Astrocyte (in vitro differentiated cells and primary cell): Measurements from ENCODE around the gene FMN1. TPM values are rescaled to one million over a fixed set of nuclear protein-coding genes. Genes with fewer than 3 reads are reported as not detected.
A peak's percentile ranks its signal among the peaks of the same experiment; 100 is the strongest.

Source experiments
- DNase-seq: peaks from one replicate; pipeline ENCODE4 v3.0.0-alpha.2; 2010; ENCODE audit warnings: low read depth
- FAIRE-seq: peaks from 2 replicates; lab custom pipeline; 2011; peaks lifted over from hg19 to GRCh38; lab: Jason Lieb, UNC
- H2AFZ ChIP-seq: 2 replicates; pipeline ENCODE4 v1.6.0; 2012; ENCODE audit warnings: low read depth, low read length, inconsistent platforms
- H3K27ac ChIP-seq: 2 replicates; pipeline ENCODE4 v1.5.1; 2011; ENCODE audit warnings: low read depth, low read length, inconsistent platforms
- H3K27me3 ChIP-seq: 2 replicates; pipeline ENCODE4 v1.6.0; 2011; ENCODE audit warnings: low read length, inconsistent platforms; ENCODE audit not compliant: insufficient read depth
- H3K36me3 ChIP-seq: 2 replicates; pipeline ENCODE4 v1.5.1; 2011; ENCODE audit warnings: low read length, inconsistent platforms; ENCODE audit not compliant: insufficient read depth
- H3K4me1 ChIP-seq: 2 replicates; pipeline ENCODE4 v1.5.1; 2011; ENCODE audit warnings: low read length, inconsistent platforms; ENCODE audit not compliant: insufficient read depth
- H3K4me2 ChIP-seq: 2 replicates; pipeline ENCODE4 v1.6.0; 2012; ENCODE audit warnings: low read length, inconsistent platforms
- H3K4me3 ChIP-seq: 2 replicates; pipeline ENCODE4 v1.5.1; 2011; ENCODE audit warnings: low read depth, mild to moderate bottlenecking, low read length, inconsistent platforms; ENCODE audit not compliant: insufficient read depth
- H3K79me2 ChIP-seq: 2 replicates; pipeline ENCODE4 v1.6.0; 2012; ENCODE audit warnings: mild to moderate bottlenecking, low read length, inconsistent platforms; ENCODE audit not compliant: insufficient read depth
- H3K9ac ChIP-seq: 2 replicates; pipeline ENCODE4 v1.6.0; 2012; ENCODE audit warnings: mild to moderate bottlenecking, low read length, inconsistent platforms
- H3K9me3 ChIP-seq: 2 replicates; pipeline ENCODE4 v1.5.1; 2012; ENCODE audit warnings: low read depth, mild to moderate bottlenecking, low read length, inconsistent platforms; ENCODE audit not compliant: insufficient read depth
- H4K20me1 ChIP-seq: 2 replicates; pipeline ENCODE4 v1.6.0; 2012; ENCODE audit warnings: low read length, inconsistent platforms; ENCODE audit not compliant: insufficient read depth
- H3K27ac Mint-ChIP-seq: one replicate; pipeline ENCODE4 v1.8.0; 2021; ENCODE audit warnings: mild to moderate bottlenecking, mixed read lengths; ENCODE audit not compliant: unreplicated experiment
- H3K27me3 Mint-ChIP-seq: one replicate; pipeline ENCODE4 v1.8.0; 2021; ENCODE audit warnings: low read depth, mixed read lengths; ENCODE audit not compliant: unreplicated experiment
- H3K36me3 Mint-ChIP-seq: one replicate; pipeline ENCODE4 v1.8.0; 2021; ENCODE audit warnings: low read depth, mixed read lengths; ENCODE audit not compliant: unreplicated experiment
- H3K4me1 Mint-ChIP-seq: one replicate; pipeline ENCODE4 v1.8.0; 2021; ENCODE audit warnings: low read depth, mixed read lengths; ENCODE audit not compliant: unreplicated experiment
- H3K4me3 Mint-ChIP-seq: one replicate; pipeline ENCODE4 v1.8.0; 2021; ENCODE audit warnings: mild to moderate bottlenecking, moderate library complexity, mixed read lengths; ENCODE audit not compliant: unreplicated experiment
- H3K9me3 Mint-ChIP-seq: one replicate; pipeline ENCODE4 v1.8.0; 2021; ENCODE audit warnings: mild to moderate bottlenecking, mixed read lengths; ENCODE audit not compliant: unreplicated experiment
- CTCF ChIP-seq: IDR thresholded peaks from 2 replicates; pipeline ENCODE4 v1.5.1; 2011; ENCODE audit warnings: low read depth, mild to moderate bottlenecking, inconsistent platforms, low read length, moderate library complexity; ENCODE audit not compliant: insufficient read depth
- EZH2 ChIP-seq: IDR thresholded peaks from 2 replicates; pipeline ENCODE4 v1.6.1; 2012; ENCODE audit warnings: mild to moderate bottlenecking, low read length, inconsistent platforms; ENCODE audit not compliant: insufficient read depth
- total RNA-seq: library from RNA; stranded (reverse); gene quantifications from 2 replicates; pipeline ENCODE4 v1.2.1, GENCODE V29; 2021

FMN1 gene
- total RNA-seq, 1 donor from 2014 or later = 5.3 TPM

GRCh38 chr15:32743411-32744140 is 450.9 kb downstream of the FMN1 start:
- no peak overlapping the region for H3K4me3 Mint-ChIP-seq
- no peak for TF ChIP-seq CTCF
- no peak for TF ChIP-seq EZH2
- H3K4me1 Mint-ChIP-seq = peaks cover 22% of the 10 kb centered on the region
- H2AFZ ChIP-seq = no peak overlapping the region
- no peaks in the 10 kb centered on the region for H4K20me1 ChIP-seq
- H3K4me3 ChIP-seq = no peak overlapping the region
- no peaks in the 10 kb centered on the region for H3K36me3 ChIP-seq
- no peaks in the 10 kb centered on the region for H3K27me3 Mint-ChIP-seq
- no peak overlapping the region for H3K27ac ChIP-seq
- H3K79me2 ChIP-seq = no peaks in the 10 kb centered on the region
- DNase-seq (no peak), FAIRE-seq (peak; percentile 72)
- H3K9ac ChIP-seq = no peak overlapping the region
- H3K27ac Mint-ChIP-seq = no peak overlapping the region
- H3K4me1 ChIP-seq = no peaks in the 10 kb centered on the region
- H3K9me3 Mint-ChIP-seq = peaks cover 6% of the 10 kb centered on the region
- no peak overlapping the region for H3K4me2 ChIP-seq
- no peaks in the 10 kb centered on the region for H3K27me3 ChIP-seq
- H3K9me3 ChIP-seq = no peaks in the 10 kb centered on the region
- no peaks in the 10 kb centered on the region for H3K36me3 Mint-ChIP-seq

GRCh38 chr15:32739522-32740063 is 454.9 kb downstream of the FMN1 start:
- peaks cover 8% of the 10 kb centered on the region for H3K4me1 Mint-ChIP-seq
- H3K36me3 Mint-ChIP-seq = peaks cover 3% of the 10 kb centered on the region
- no peak overlapping the region for H3K4me3 Mint-ChIP-seq
- no peaks in the 10 kb centered on the region for H3K4me1 ChIP-seq
- no peaks in the 10 kb centered on the region for H3K27me3 Mint-ChIP-seq
- FAIRE-seq (no peak), DNase-seq (no peak)
- no peaks in the 10 kb centered on the region for H3K79me2 ChIP-seq
- H3K9me3 Mint-ChIP-seq = peaks cover 5% of the 10 kb centered on the region
- H4K20me1 ChIP-seq = no peaks in the 10 kb centered on the region
- no peak overlapping the region for H3K4me2 ChIP-seq
- no peak overlapping the region for H3K27ac ChIP-seq
- H3K27me3 ChIP-seq = no peaks in the 10 kb centered on the region
- H3K9ac ChIP-seq = no peak overlapping the region
- peaks cover 8% of the 10 kb centered on the region for H3K36me3 ChIP-seq
- H3K9me3 ChIP-seq = no peaks in the 10 kb centered on the region
- H2AFZ ChIP-seq = no peak overlapping the region
- TF ChIP-seq EZH2 (no peak), CTCF (no peak)
- no peak overlapping the region for H3K4me3 ChIP-seq
- H3K27ac Mint-ChIP-seq = no peak overlapping the region

- Histone ChIP-seq H3K4me3 (no peak overlapping the region), H3K9me3 (no peaks in the 10 kb centered on the region), H3K4me1 (no peaks in the 10 kb centered on the region), H4K20me1 (no peaks in the 10 kb centered on the region), H3K36me3 (peaks cover 11% of the 10 kb centered on the region), H3K9ac (no peak overlapping the region), H3K27ac (no peak overlapping the region), H2AFZ (no peak overlapping the region), H3K79me2 (no peaks in the 10 kb centered on the region), H3K4me2 (no peak overlapping the region), H3K27me3 (no peaks in the 10 kb centered on the region)
- Mint-ChIP-seq H3K27me3 (no peaks in the 10 kb centered on the region), H3K36me3 (peaks cover 5% of the 10 kb centered on the region), H3K9me3 (peaks cover 5% of the 10 kb centered on the region), H3K4me1 (peaks cover 3% of the 10 kb centered on the region), H3K27ac (no peak overlapping the region), H3K4me3 (no peak overlapping the region)
- DNase-seq (no peak), FAIRE-seq (no peak)
- no peak for TF ChIP-seq EZH2
- TF ChIP-seq CTCF = no peak
Measured at GRCh38 chr15:32738666-32739065, 455.8 kb downstream of the FMN1 start.
